ENCODE measurements around the gene HCRTR1.

GRCh38 chr1:31621847-31622730 is 4.6 kb downstream of the HCRTR1 start:
- TF ChIP-seq CTCF (conservative IDR thresholded peaks at IDR 0.05; ENCODE audit: low read depth, low read length) (no peak), EZH2 (IDR thresholded peaks at IDR 0.05; ENCODE audit: borderline replicate concordance, low read depth, low read length, poor library complexity, severe bottlenecking) (no peak)

All from A673 (cell line).